Esophagus squamous epithelium (tissue), 4 donors: Measurements from ENCODE around the gene CYB561D2.

Source experiments
- POLR2A ChIP-seq, 4 donors: fragments of 450-650 bp; IDR thresholded peaks; one replicate each; pipeline ENCODE4 v1.6.1; 2017; ENCODE audit warnings: antibody characterized with exemption in 4 of 4, mild to moderate bottlenecking in 4 of 4, moderate library complexity in 3 of 4
- TF ChIP-seq, protein P1 (sequence below), 6 experiments: fragments of 450-650 bp in 4 of 6; fragments of 200-600 bp in 2 of 6; sonication (generic) in 2 of 6; IDR thresholded peaks; one replicate each; pipeline ENCODE4 v1.5.1; 2016 to 2019; ENCODE audit warnings: antibody characterized with exemption in 6 of 6, mild to moderate bottlenecking in 4 of 6, moderate library complexity in 4 of 6

DNA sequence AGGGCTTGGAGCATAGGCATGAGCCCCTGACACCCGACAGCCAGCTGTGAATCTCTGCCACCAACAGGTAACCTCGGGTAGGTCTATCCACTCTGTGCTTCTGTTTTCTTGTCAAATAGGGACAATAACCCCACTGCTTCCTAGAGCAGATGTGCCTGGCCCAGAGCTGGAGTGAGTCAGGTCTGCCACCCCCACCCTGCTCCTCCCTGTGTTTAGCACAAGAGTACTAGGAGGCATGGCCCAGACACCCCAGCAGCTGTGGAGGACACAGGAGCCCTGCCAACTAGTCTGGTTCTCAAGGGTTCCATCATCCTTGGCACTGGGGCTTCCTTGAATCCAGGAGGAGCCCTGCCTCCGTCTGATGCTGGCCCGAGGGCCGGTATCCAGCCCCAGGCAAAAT is 42.4 kb downstream of the CYB561D2 start:
- TF ChIP-seq, protein P1, sequence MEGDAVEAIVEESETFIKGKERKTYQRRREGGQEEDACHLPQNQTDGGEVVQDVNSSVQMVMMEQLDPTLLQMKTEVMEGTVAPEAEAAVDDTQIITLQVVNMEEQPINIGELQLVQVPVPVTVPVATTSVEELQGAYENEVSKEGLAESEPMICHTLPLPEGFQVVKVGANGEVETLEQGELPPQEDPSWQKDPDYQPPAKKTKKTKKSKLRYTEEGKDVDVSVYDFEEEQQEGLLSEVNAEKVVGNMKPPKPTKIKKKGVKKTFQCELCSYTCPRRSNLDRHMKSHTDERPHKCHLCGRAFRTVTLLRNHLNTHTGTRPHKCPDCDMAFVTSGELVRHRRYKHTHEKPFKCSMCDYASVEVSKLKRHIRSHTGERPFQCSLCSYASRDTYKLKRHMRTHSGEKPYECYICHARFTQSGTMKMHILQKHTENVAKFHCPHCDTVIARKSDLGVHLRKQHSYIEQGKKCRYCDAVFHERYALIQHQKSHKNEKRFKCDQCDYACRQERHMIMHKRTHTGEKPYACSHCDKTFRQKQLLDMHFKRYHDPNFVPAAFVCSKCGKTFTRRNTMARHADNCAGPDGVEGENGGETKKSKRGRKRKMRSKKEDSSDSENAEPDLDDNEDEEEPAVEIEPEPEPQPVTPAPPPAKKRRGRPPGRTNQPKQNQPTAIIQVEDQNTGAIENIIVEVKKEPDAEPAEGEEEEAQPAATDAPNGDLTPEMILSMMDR (IDR thresholded peaks at IDR 0.05) = no peak
- no peak for TF ChIP-seq POLR2A (IDR thresholded peaks at IDR 0.05)
